ENCODE measurements around the gene FHIT. TPM values are rescaled to one million over a fixed set of nuclear protein-coding genes. Genes with fewer than 3 reads are reported as not detected.
"Not testable (repeated sequence)": the region's sequence is repeated elsewhere in the genome, so short reads cannot be mapped to it uniquely, and the experiment has no call there.

The FHIT gene
- polyA plus RNA-seq, 3 donors, result 3.1 to 3.9 (median 3.3) TPM

DNA sequence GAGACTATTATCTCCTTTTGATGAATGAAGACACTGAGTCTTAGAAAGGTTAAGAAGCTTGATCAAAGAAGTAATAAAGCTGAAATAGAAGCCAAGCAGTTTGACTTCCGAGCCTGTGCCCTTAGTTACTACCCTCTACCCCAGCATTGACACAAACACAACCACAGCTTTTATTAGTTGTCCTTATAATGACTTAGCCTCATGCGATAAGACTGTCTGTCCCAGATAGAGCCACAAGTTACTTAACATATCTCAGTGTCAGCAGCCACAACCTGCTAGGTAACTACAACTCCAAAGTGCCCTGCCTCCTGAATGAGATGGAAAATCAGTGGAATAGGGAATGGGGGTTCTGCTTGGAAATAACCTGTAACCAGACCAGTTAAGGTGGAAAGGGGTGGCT lies 1419.9 kb downstream of the FHIT start:
- WGBS, 3 donors, result 91 to 96% (median 96%) methylated on average over 2 of the region's 2 CpGs

DNA sequence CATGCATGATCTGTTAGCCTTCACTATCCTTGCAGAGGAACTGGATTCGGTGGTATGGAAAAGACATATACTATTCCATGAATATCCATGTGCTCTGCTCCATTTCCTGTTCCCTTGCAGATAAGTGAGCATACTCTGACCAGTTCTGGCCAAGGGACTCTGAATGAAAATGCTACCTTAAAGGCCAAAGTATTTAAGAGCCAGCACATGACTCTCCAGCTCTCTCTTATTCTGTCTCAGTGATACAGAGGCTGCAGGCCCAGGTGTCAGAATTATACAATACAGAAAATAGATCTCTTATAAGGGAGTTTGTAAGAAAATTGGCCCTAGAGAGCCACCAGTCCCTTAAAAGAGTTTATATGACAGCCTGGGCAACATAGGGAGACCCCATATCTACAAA lies 1421.7 kb downstream of the FHIT start:
- H3K27ac ChIP-seq (ENCODE audit: low read depth, low read length), result no peak overlapping the region
- WGBS, 3 donors, result 82 to 86% (median 83%) methylated on average over 1 of the region's 1 CpG

More for the DNA sequence above, 1419.9 kb downstream of the FHIT start:
- H3K27ac ChIP-seq (ENCODE audit: low read depth, low read length), result no peak overlapping the region

DNA sequence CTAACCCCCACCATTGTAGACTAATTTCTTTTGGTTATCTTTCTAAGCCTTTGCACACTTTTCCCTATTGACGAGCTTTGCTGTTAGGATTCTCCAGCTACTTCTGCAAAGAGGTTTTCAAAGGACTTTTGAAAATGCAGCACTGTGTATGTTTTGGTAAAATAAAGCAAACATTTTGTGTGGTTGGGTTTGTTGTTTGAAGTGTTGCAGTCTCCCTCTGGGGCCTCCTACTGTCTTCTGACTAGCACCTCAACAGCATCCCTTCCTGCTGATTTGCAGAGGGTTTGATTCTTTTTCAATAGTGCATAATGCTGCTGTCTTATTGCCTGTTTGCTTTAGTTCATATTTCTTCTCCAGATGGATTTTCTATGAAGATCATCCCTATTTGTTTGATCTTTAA lies 1426.4 kb downstream of the FHIT start:
- WGBS, 3 donors, result 0% methylated on average over 1 of the region's 1 CpG
- H3K27ac ChIP-seq (ENCODE audit: low read depth, low read length), result no peak overlapping the region

DNA sequence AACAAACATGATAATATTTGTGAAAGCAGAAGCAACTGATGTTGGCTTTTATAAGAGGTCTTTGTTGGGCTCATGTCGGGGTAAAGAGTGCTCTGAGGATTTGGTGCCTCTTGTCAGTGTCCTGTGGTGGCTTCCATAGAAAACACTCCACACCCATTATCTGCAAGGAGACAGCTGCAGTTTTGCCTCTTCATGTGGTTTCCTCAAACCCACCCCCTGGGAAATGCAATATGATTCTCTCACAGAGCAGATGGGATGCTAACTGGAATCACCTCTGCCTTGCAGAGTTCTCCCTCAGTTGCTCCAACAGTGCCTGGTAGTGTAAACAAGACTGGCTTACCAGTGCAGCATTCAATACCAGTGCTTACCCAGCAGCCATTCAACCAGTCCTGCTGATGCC lies 1430.0 kb downstream of the FHIT start:
- 71 to 100% (median 91%) methylated on average over 1 of the region's 1 CpG for WGBS, 3 donors
- H3K27ac ChIP-seq (ENCODE audit: low read depth, low read length), result no peak overlapping the region

DNA sequence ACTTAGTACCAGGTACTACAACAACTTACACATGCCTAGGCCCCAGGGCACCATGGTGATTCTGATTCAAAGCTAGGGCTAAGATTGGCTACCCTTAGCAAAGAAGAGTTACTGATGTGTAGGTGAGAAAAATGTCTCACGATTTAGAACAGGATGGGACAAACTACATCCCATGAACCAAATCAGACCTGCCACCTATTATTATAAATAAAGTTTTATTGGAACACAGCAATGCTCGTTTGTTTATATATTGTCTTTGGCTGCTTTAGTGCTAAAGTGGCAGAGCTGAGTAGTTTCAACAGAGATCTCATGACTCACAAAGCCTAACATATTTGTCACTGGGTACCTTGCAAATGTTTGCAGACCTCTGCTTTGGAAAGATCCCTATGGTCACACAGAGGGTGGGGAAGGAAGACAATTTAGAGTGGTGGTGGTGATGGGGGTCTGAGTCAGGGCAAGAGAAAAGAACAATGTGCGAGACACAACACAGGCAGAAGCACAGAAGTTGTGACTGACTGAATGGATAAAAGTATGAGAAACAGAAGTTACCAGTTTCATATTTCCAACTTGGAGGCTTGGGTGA lies 1430.8 kb downstream of the FHIT start:
- no peak overlapping the region for H3K27ac ChIP-seq (ENCODE audit: low read depth, low read length)
- WGBS, 3 donors, result 83 to 93% (median 84%) methylated on average over 3 of the region's 3 CpGs

DNA sequence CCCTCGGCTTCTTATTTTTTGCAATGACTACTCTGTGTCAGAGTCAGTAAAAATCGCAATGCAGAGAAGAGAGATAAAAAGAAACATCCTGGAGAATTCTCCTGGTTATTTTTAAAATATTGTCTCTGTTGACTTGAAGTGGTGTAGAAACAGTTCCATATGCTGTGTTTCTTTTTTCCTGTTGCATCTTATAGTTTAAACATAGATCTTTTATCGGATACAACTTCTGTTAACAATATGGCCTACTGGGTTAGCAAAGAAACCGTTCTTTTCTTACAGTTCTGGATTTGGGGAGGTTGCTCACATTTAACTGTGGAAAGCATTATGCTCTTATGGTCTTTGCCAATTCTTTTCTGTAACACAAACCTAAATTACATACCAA lies 1432.3 kb downstream of the FHIT start:
- H3K27ac ChIP-seq (ENCODE audit: low read depth, low read length), result no peak overlapping the region
- 74 to 92% (median 85%) methylated on average over 4 of the region's 4 CpGs for WGBS, 3 donors

DNA sequence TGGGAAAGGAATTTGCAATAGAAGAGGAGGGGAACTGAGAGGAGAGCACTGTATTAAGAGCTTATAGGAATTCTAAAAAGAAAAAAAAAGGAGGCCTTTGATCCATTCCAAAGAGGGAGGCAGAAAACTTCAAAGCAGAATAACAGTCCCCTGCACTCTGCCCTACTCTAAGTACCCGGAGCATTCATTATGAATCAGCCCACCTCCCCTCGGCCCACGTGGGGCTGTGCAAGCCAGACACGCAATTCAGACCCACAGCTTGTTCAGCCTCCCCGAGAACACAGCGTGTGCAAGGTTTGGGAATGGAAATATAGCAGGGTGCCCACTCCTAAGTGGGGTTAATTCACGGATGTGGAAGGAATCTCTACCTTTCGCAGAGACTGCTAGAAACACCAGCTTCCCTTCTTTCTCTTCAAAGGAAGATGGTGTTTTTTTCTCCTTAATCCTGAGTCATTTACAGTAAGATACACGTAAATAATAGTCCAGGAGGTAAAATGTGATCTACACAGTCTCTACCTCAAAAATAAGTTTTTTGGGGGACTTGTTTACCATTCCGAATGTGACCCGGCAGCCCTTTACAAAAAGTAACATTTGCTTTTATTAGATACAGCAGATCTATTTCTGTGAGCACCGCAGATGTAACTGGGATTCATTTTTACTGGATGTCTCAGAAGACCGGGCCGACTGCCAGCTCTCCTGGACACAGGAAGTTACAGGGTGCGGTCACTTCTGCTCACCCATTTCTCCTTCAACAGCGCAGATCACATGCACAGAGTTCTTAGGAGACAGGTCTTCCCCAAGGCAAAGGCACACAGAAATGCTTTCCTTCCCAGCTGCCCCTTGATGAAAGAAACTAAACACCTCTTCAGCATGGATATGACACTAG lies 1433.0 kb downstream of the FHIT start:
- H3K27ac ChIP-seq (ENCODE audit: low read depth, low read length), result no peak overlapping the region
- 38 to 68% (median 49%) methylated on average over 16 of the region's 16 CpGs for WGBS, 3 donors

DNA sequence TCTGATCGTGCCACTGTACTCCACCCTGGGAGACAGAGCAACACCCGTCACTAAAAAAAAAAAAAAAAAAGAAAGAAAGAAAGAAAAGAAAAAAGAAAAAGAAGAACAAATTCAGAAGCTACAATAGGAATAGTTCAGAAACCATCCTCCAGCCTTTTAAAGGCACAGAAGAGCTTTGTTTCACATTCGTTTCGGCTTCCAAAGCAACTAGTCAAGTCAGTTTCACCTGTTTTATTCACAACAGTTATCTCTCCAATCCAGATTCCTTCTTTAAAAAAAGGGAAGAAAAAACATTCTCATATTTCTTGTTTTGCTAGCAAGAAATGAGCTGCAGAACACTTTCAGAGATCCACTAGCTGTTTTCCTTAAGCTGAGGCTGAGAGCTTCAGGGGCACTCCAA lies 1433.7 kb downstream of the FHIT start:
- H3K27ac ChIP-seq (ENCODE audit: low read depth, low read length), result no peak overlapping the region
- 34 to 66% (median 57%) methylated on average over 4 of the region's 4 CpGs for WGBS, 3 donors

DNA sequence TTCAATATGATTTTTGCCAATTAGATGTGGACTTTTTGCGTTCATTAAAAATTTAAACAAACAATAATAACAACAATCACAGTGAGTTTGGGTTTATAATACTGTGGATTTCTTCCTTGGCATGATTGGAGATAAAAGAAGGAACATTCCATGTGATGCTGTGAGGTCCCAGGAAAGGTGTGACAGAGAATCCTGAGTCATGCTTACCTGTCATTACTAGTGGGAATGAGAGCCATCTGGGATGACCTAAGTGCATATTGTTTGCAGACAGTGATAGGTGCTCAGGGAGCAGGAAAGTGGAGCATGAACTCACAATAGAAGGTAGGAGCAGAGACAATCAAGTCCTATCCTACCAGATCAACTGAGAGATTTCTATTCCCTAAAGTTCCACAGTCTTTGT lies 1434.9 kb downstream of the FHIT start:
- WGBS, 3 donors, result 95 to 99% (median 98%) methylated on average over 1 of the region's 1 CpG

DNA sequence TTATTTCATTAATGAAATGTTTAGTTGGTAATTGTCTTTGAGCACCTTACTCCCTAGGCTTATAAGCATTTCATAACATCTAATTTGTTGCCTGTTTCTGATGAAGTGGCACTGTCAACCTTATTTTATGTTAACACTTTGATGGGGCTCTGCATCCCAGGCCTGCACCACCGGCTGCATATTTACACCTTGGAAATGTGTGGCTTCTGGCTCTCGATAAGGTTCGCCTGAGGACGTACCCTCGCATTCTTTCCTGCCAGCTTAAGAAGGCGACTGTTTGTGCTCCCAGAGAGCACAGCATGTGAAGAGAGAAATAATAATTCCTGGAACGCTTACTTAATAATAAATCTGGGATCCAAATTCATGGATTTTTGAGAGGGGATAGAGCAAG lies 1438.1 kb downstream of the FHIT start:
- no peak overlapping the region for H3K27ac ChIP-seq (ENCODE audit: low read depth, low read length)
- WGBS, 3 donors, result 84 to 89% (median 88%) methylated on average over 7 of the region's 7 CpGs

More for the DNA sequence above, 1434.9 kb downstream of the FHIT start:
- H3K27ac ChIP-seq (ENCODE audit: low read depth, low read length), result no peak overlapping the region

DNA sequence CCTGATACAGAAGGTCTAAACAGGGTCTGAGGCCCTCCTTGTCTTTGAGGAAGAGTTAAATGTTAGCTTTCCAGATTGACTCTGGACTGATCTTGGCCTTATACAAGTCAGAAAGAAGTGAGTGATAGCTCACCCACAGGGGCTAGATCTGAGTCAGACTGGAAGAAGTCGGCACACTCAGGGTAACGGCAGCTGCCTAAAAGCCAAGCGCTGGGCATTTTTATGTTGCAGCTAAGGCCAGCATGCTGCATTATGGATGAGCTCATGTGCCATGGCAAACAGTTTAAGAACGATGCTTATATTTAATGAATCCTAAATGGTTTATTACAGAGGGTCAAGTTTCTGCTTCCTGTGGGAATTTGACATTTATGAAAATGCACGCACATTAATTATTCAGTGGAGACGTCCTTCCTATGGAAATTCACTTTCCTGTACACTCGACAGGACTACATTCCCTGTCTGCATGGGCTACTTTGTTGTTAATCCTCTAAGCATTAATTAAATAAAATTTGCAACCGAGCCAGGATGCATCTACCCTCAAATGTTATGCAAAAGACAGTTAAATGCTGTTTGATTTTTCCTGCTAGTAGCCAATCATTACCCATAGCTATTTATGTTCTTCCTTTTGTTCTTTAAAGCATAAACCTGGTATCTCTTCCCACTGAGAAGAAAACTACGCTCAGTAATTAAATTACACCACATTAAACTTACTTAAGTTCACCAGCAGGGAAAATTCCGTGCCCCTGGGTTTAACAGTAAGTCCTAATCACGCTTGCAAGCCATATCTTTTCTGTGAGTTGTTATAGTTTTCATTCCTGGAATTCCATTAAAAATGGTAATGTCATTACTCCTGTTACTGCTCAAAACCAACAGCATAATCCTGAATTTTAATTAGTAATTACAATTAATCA lies 1438.8 kb downstream of the FHIT start:
- 78 to 83% (median 81%) methylated on average over 11 of the region's 11 CpGs for WGBS, 3 donors
- no peak overlapping the region for H3K27ac ChIP-seq (ENCODE audit: low read depth, low read length)

DNA sequence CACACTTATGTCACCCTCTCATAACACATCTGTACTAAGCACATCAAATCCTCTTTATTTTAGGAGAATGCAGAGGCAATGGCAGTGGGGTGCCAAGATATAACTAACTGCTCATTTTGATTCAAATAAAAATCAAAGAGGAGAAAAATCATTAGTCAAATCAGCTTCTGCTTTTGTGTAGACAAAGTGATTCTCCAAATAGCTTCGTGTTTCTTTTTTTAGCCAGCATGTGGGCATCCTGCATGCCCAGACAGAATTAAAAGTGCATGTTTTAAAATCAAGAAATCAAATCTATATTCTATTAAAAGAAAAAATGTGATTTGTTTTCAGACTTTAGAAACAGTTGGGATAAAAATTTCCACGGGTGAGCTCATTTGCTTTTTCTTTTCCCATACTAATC lies 1440.1 kb downstream of the FHIT start:
- 59 to 80% (median 64%) methylated on average over 2 of the region's 2 CpGs for WGBS, 3 donors
- no peak overlapping the region for H3K27ac ChIP-seq (ENCODE audit: low read depth, low read length)

DNA sequence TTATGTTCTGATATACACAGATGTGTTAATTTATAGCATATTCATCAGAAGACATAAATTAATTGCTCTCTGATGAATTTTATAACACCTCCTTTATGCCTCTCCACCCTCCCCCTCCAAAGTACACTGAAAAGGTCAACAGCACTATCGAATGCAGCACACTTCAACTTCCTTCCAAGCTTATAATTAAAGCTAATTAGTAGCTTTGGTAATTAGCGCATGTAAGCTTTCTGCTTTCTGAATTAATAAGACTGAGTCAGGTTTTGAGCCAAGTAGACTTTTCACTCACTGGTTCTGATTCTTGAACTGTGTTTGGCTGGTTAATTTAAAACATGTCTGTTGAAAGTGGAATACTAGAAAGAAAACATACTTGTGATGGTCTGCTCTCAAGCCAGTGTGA lies 1440.6 kb downstream of the FHIT start:
- H3K27ac ChIP-seq (ENCODE audit: low read depth, low read length), result no peak overlapping the region
- 68 to 80% (median 75%) methylated on average over 2 of the region's 2 CpGs for WGBS, 3 donors

DNA sequence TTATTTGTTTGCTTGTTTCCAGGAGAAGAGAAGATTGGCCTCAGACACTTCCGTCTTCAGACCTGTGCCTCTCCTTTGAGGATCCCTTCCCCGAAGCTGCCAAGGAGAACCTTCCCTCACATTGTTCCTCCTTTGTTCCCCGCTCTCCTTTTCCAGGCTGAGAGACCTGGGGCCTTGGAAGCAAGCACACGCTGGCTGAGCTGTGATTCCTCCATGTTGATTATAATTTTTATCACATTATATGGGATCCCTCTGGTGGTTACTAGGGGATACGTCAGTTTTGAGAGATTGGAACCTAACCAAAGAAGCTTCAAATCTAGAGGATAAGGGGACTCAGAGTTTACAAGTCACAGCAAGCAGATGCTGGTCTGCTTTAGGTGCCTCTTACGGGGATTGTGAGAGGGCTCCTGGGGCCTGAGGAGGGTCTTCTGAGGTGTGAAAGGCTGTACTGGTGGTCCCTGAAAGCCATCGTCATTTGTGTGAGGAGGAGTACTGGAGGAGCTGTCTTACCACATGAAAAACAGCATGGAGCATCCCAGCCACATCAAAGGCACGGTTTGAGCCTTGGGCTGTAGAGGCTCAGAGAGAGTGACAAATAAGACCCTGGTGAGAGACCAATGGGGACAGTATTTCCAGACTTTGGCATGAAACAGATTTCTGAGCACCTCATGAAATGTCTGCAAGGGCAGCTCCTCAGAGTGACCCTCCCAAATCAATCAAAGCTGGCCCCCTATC lies 1441.4 kb downstream of the FHIT start:
- H3K27ac ChIP-seq (ENCODE audit: low read depth, low read length), result no peak overlapping the region
- WGBS, 3 donors, result 71 to 76% (median 72%) methylated on average over 8 of the region's 8 CpGs

DNA sequence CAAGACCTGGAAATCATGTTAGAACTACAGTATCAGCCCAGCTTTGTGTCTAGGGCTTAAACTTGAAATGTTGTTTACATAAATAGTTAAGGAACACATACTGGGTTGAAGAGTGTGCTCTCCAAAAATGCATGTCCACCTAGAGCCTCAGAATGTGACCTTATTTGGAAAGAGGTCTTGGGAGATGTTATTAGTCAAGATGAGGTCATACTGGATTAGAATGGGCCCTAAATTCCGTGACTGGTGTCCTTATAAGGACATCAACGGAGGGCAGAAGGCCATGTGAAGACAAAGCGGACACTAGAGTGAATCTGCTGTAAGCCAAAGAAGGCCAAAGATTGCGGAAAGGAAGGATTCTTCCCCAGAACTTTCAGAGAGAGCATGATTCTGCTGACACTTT lies 1442.2 kb downstream of the FHIT start:
- 73 to 80% (median 75%) methylated on average over 4 of the region's 4 CpGs for WGBS, 3 donors
- no peak overlapping the region for H3K27ac ChIP-seq (ENCODE audit: low read depth, low read length)

DNA sequence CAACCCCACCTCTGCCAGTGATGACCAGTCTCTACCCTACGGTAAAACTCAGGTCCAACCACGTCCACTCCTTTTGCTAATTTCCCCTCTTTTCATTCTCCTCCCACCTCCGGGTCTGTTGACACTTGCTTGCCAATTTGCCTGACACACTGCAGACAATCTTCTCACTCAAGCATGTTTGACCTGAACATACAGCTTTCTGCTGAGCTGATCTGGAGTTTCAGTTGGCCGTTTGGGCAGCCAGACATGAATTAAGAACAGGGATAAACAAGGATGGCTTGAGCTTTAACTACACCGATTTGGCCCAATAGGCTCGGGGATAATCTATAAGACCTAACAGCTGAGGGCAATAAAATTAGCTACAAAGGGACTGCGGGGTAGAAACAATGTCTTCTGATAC lies 1442.8 kb downstream of the FHIT start:
- 90 to 92% (median 92%) methylated on average over 7 of the region's 7 CpGs for WGBS, 3 donors

DNA sequence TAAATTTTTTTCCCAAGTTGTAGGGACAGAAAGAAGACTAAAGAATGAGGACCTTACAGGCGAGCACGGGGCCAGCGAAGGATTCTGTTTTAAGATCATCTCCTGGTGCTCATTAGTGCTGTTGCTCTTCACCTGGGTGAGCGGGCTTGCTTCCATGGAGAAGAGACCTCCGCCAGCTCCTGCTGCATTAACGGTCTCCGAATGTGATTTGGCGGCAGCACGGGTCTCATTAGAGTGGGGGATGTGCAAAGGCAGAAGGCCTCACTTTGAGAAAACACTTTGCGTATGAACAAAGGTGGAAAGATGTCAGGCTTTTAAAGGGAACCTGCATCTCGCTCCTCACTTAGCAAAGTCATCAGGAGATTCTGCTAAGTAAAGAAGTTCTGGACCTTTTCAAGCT lies 1448.0 kb downstream of the FHIT start:
- H3K27ac ChIP-seq (ENCODE audit: low read depth, low read length), result no peak overlapping the region
- WGBS, 3 donors, result 92 to 95% (median 92%) methylated on average over 11 of the region's 11 CpGs

More for the DNA sequence above, 1442.8 kb downstream of the FHIT start:
- H3K27ac ChIP-seq (ENCODE audit: low read depth, low read length), result no peak overlapping the region

DNA sequence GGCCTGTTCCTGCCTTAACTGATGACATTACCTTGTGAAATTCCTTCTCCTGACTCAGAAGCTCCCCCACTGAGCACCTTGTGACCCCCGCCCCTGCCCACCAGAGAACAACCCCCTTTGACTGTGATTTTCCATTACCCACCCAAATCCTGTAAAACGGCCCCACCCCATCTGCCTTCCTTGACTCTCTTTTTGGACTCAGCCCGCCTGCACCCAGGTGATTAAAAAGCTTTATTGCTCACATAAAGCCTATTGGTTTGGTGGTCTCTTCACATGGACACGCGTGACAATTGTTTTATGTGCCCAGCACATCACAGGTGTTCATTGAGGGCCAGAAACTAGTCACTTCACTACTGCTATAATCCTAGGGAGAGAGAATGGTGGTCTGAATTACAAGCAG lies 1448.8 kb downstream of the FHIT start:
- not testable (repeated sequence) for H3K27ac ChIP-seq (ENCODE audit: low read depth, low read length)
- WGBS, 3 donors, result 95 to 97% (median 96%) methylated on average over 5 of the region's 5 CpGs
